ENCODE results near the gene DPH6. TPM values are rescaled to one million over a fixed set of nuclear protein-coding genes. Genes with fewer than 3 reads are reported as not detected.
"Not testable (repeated sequence)": the region's sequence is repeated elsewhere in the genome, so short reads cannot be mapped to it uniquely, and the experiment has no call there.

Gene DPH6
- total RNA-seq, 2 donors from 2014 or later = 16.2 to 19.4 TPM

- no peak for DNase-seq
- intact Hi-C loops (cut with DNase I, micrococcal nuclease) = no loop called here
Observed at GRCh38 chr15:35383506-35383905, 162.5 kb downstream of the DPH6 start.

GRCh38 chr15:35381328-35381727 is 164.6 kb downstream of the DPH6 start:
- intact Hi-C loops (cut with DNase I, micrococcal nuclease) = no loop called here
- DNase-seq (no peak), ATAC-seq (peak; percentile 96)

More at GRCh38 chr15:35383506-35383905, 162.5 kb downstream of the DPH6 start:
- peak; percentile 31 for ATAC-seq

GRCh38 chr15:35379972-35380371 is 166.0 kb downstream of the DPH6 start:
- intact Hi-C loops (cut with DNase I, micrococcal nuclease) = no loop called here
- DNase-seq = no peak
- ATAC-seq = no peak

- intact Hi-C loops (cut with DNase I, micrococcal nuclease); ATAC-seq; DNase-seq: not testable (repeated sequence)
Observed at GRCh38 chr15:35378454-35378853, 167.5 kb downstream of the DPH6 start.

GRCh38 chr15:35376707-35377106 is 169.3 kb downstream of the DPH6 start:
- ATAC-seq = no peak

GRCh38 chr15:35374661-35375060 is 171.3 kb downstream of the DPH6 start:
- DNase-seq = no peak
- intact Hi-C loops (cut with DNase I, micrococcal nuclease) = no loop called here

More at GRCh38 chr15:35376707-35377106, 169.3 kb downstream of the DPH6 start:
- DNase-seq = no peak
- intact Hi-C loops (cut with DNase I, micrococcal nuclease) = no loop called here

GRCh38 chr15:35362195-35362829 is 183.7 kb downstream of the DPH6 start:
- intact Hi-C loops (cut with DNase I, micrococcal nuclease) = no loop called here
- DNase-seq = no peak
- ATAC-seq = no peak

More at GRCh38 chr15:35374661-35375060, 171.3 kb downstream of the DPH6 start:
- ATAC-seq = no peak

GRCh38 chr15:35358824-35359223 is 187.1 kb downstream of the DPH6 start:
- intact Hi-C loops (cut with DNase I, micrococcal nuclease) = no loop called here
- DNase-seq = peak in 1 of 2 donors; percentile 4
- peak; percentile 81 for ATAC-seq

- ATAC-seq (no peak), DNase-seq (no peak)
- intact Hi-C loops (cut with DNase I, micrococcal nuclease) = no loop called here
Observed at GRCh38 chr15:35351059-35351458, 194.9 kb downstream of the DPH6 start.

- ATAC-seq (no peak), DNase-seq (no peak)
- intact Hi-C loops (cut with DNase I, micrococcal nuclease) = no loop called here
Observed at GRCh38 chr15:35349916-35350315, 196.0 kb downstream of the DPH6 start.

GRCh38 chr15:35330916-35331315 is 215.0 kb downstream of the DPH6 start:
- peak; percentile 24 for ATAC-seq
- intact Hi-C loops (cut with DNase I, micrococcal nuclease) = no loop called here
- DNase-seq = no peak

GRCh38 chr15:35330048-35330695 is 215.8 kb downstream of the DPH6 start:
- DNase-seq (no peak), ATAC-seq (no peak)
- intact Hi-C loops (cut with DNase I, micrococcal nuclease) = no loop called here

GRCh38 chr15:35329521-35329961 is 216.4 kb downstream of the DPH6 start:
- no peak for DNase-seq
- intact Hi-C loops (cut with DNase I, micrococcal nuclease) = no loop called here
- ATAC-seq = no peak

- ATAC-seq; DNase-seq; intact Hi-C loops (cut with DNase I, micrococcal nuclease): not testable (repeated sequence)
Observed at GRCh38 chr15:35328836-35329235, 217.1 kb downstream of the DPH6 start.

- no peak for DNase-seq
- intact Hi-C loops (cut with DNase I, micrococcal nuclease) = no loop called here
- ATAC-seq = no peak
Observed at GRCh38 chr15:35327789-35328188, 218.2 kb downstream of the DPH6 start.

GRCh38 chr15:35325374-35325941 is 220.5 kb downstream of the DPH6 start:
- DNase-seq (no peak), ATAC-seq (peak; percentile 80)

GRCh38 chr15:35323141-35323540 is 222.8 kb downstream of the DPH6 start:
- no peak for ATAC-seq
- DNase-seq = no peak
- intact Hi-C loops (cut with DNase I, micrococcal nuclease) = no loop called here

More at GRCh38 chr15:35325374-35325941, 220.5 kb downstream of the DPH6 start:
- intact Hi-C loops (cut with DNase I, micrococcal nuclease) = no loop called here

- ATAC-seq = no peak
- DNase-seq = no peak
- intact Hi-C loops (cut with DNase I, micrococcal nuclease) = no loop called here
Observed at GRCh38 chr15:35321926-35322325, 224.0 kb downstream of the DPH6 start.

GRCh38 chr15:35320911-35321310 is 225.1 kb downstream of the DPH6 start:
- no peak for DNase-seq
- ATAC-seq = no peak
- intact Hi-C loops (cut with DNase I, micrococcal nuclease) = no loop called here

All from left colon (tissue), 2 donors.